Transverse colon (tissue), 4 donors: ENCODE results near the gene HECW1.

Source experiments
- POLR2A ChIP-seq: fragments of 450-650 bp; IDR thresholded peaks from one replicate; pipeline ENCODE4 v1.6.1; 2016; ENCODE audit warnings: antibody characterized with exemption, mild to moderate bottlenecking, moderate library complexity
- POLR2AphosphoS5 ChIP-seq, 3 donors: sonication (generic); formaldehyde crosslinking; IDR thresholded peaks; one replicate each; pipeline ENCODE4 v1.6.1; 2016; ENCODE audit warnings: antibody characterized with exemption in 3 of 3
- TF ChIP-seq, protein P1 (sequence below), 5 experiments: fragments of 200-600 bp in 3 of 5; fragments of 450-650 bp in 2 of 5; sonication (generic) in 3 of 5; IDR thresholded peaks; 1 replicate in 2 of 5; 2 replicates in 3 of 5; pipeline ENCODE4 v1.5.1; 2016 to 2017; ENCODE audit warnings: antibody characterized with exemption in 5 of 5, inconsistent platforms in 3 of 5, mild to moderate bottlenecking in 2 of 5, moderate library complexity in 1 of 5

DNA sequence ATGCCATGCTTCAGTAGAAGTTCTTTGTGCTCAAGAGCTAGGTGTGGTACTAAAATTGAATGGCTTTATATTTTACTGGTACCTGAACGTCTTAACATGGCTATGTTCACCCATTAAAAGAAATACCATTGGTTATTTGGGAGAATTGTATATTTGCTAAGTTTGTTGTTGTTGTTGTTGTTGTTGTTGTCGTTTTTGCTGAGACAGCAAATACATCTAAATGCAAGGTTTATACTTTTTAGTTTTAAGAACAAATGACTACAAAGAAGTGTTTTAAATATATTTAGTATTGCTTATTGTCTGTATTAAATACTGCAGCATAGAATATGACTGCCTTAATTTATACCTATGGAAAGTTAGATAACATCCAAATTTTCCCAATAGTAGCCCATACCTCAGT, 66.9 kb downstream of the HECW1 start:
- TF ChIP-seq, protein P1, sequence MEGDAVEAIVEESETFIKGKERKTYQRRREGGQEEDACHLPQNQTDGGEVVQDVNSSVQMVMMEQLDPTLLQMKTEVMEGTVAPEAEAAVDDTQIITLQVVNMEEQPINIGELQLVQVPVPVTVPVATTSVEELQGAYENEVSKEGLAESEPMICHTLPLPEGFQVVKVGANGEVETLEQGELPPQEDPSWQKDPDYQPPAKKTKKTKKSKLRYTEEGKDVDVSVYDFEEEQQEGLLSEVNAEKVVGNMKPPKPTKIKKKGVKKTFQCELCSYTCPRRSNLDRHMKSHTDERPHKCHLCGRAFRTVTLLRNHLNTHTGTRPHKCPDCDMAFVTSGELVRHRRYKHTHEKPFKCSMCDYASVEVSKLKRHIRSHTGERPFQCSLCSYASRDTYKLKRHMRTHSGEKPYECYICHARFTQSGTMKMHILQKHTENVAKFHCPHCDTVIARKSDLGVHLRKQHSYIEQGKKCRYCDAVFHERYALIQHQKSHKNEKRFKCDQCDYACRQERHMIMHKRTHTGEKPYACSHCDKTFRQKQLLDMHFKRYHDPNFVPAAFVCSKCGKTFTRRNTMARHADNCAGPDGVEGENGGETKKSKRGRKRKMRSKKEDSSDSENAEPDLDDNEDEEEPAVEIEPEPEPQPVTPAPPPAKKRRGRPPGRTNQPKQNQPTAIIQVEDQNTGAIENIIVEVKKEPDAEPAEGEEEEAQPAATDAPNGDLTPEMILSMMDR (IDR thresholded peaks at IDR 0.05): no peak
- TF ChIP-seq POLR2AphosphoS5 (IDR thresholded peaks at IDR 0.05) (no peak), POLR2A (no peak)
